Measurements from ENCODE around the gene PRDM16. TPM values are rescaled to one million over a fixed set of nuclear protein-coding genes. Genes with fewer than 3 reads are reported as not detected.

Gene PRDM16
- total and polyA plus RNA-seq, 2 of the 13 experiments (the other 11 are each of a cell fraction or from before 2014, with no cell fraction given) = 0.15 to 0.81 TPM

GRCh38 chr1:3355894-3356826 is 287.2 kb downstream of the PRDM16 start (continued):
- TF ChIP-seq SP140L (CRISPR knock-in tag; IDR thresholded peaks at IDR 0.05; ENCODE audit: borderline replicate concordance) = no peak
- no peak for TF ChIP-seq CERS6 (CRISPR knock-in tag; IDR thresholded peaks at IDR 0.05)
- no peak for TF ChIP-seq CREBL2 (CRISPR knock-in tag; IDR thresholded peaks at IDR 0.05; ENCODE audit: borderline replicate concordance)
- TF ChIP-seq ZNF34 (CRISPR knock-in tag; IDR thresholded peaks at IDR 0.05; ENCODE audit: borderline replicate concordance) = no peak
- no peak for TF ChIP-seq ZNF614 (CRISPR knock-in tag; IDR thresholded peaks at IDR 0.05; ENCODE audit: borderline replicate concordance)
- TF ChIP-seq PBX2 (CRISPR knock-in tag; IDR thresholded peaks at IDR 0.05) = peak; percentile 72
- TF ChIP-seq ZNF367 (CRISPR knock-in tag; IDR thresholded peaks at IDR 0.05; ENCODE audit: borderline replicate concordance) = no peak
- TF ChIP-seq ZNF720 (CRISPR knock-in tag; IDR thresholded peaks at IDR 0.05) = no peak
- TF ChIP-seq RNF219 (CRISPR knock-in tag; IDR thresholded peaks at IDR 0.05) = no peak; the same call in 1 of the 2 replicates
- TF ChIP-seq SMARCC2 (IDR thresholded peaks at IDR 0.05) = no peak
- no peak for TF ChIP-seq EZH2 (conservative IDR thresholded peaks at IDR 0.05; ENCODE audit: low read depth, low read length)
- TF ChIP-seq NKX3-1 (CRISPR knock-in tag; IDR thresholded peaks at IDR 0.05) = no peak
- no peak for TF ChIP-seq ISX (CRISPR knock-in tag; conservative IDR thresholded peaks at IDR 0.05)
- TF ChIP-seq ZNF761 (CRISPR knock-in tag; conservative IDR thresholded peaks at IDR 0.05) = no peak
- no peak for TF ChIP-seq SP4 (CRISPR knock-in tag; IDR thresholded peaks at IDR 0.05)
- no peak for TF ChIP-seq RBM22 (optimal IDR thresholded peaks at IDR 0.05; ENCODE audit: low read length)
- no peak for TF ChIP-seq CHD2 (IDR thresholded peaks at IDR 0.05; ENCODE audit: low read depth, low read length)
- TF ChIP-seq GABPA (IDR thresholded peaks at IDR 0.05; ENCODE audit: low read depth, low read length) = no peak
- TF ChIP-seq GABPA (CRISPR knock-in tag; IDR thresholded peaks at IDR 0.05; ENCODE audit: low read depth) = no peak
- peak; percentile 55; the same call in 1 of the 2 replicates for TF ChIP-seq ZNF563 (CRISPR knock-in tag; IDR thresholded peaks at IDR 0.05)
- TF ChIP-seq ZFY (CRISPR knock-in tag; IDR thresholded peaks at IDR 0.05) = peak; percentile 29; the same call in 1 of the 2 replicates
- no peak for TF ChIP-seq PHF20 (CRISPR knock-in tag; IDR thresholded peaks at IDR 0.05)
- TF ChIP-seq ZNF576 (CRISPR knock-in tag; IDR thresholded peaks at IDR 0.05) = no peak
- TF ChIP-seq ZNF484 (CRISPR knock-in tag; IDR thresholded peaks at IDR 0.05; ENCODE audit: borderline replicate concordance, low read depth) = no peak
